ENCODE results near the gene ATP6V1B1. TPM values are rescaled to one million over a fixed set of nuclear protein-coding genes. Genes with fewer than 3 reads are reported as not detected.

The ATP6V1B1 gene
- total RNA-seq, 2 donors from 2014 or later, result not detected

DNA sequence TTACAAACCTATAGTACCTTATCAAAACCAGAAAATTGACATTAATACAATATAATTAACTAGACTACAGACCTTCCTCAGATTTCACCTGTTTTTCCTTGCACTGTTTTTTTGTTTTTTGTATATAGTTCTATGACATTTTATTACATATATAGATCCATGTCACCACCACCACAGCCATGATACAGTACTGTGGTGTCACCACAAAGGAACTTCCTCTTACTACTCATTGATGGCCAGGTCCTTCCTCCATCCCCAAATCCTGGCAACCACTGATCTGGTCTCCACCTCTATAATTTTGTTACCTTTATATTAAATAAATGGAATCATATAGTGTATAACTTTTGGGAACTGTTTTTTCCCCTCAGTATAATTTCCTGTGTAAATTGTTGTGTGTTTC, 19.4 kb upstream of the ATP6V1B1 start:
- DNase-seq, result no peak
- H3K27me3 Mint-ChIP-seq (ENCODE audit: insufficient read depth), result peaks cover 69% of the 10 kb centered on the region

GRCh38 chr2:70918016-70918415, 17.7 kb upstream of the ATP6V1B1 start:
- Histone ChIP-seq H3K9ac (ENCODE audit: extremely low read depth, low read length, poor library complexity, severe bottlenecking) (no peak overlapping the region), H3K9me3 (ENCODE audit: control insufficient read depth, low read length) (no peaks in the 10 kb centered on the region), H3K4me1 (ENCODE audit: control insufficient read depth, insufficient read depth, low read length) (no peaks in the 10 kb centered on the region), H3K27ac (ENCODE audit: low read depth, low read length) (no peak overlapping the region), H3K27me3 (ENCODE audit: control insufficient read depth, insufficient read depth, low read length, poor library complexity, severe bottlenecking) (peaks cover 42% of the 10 kb centered on the region), H3K36me3 (ENCODE audit: control insufficient read depth, insufficient read depth, low read length) (no peaks in the 10 kb centered on the region), H3K4me3 (ENCODE audit: low read length) (no peak overlapping the region)
- no peak for TF ChIP-seq CTCF (conservative IDR thresholded peaks at IDR 0.05)
- WGBS, 2 experiments (ENCODE audit: insufficient coverage in 1 of 2, insufficient read length in 1 of 2), result 50 to 54% methylated on average over 1 to 2 of the region's 2 CpGs
- no peaks in the 10 kb centered on the region for H3K9me3 Mint-ChIP-seq
- no peaks in the 10 kb centered on the region for H3K36me3 Mint-ChIP-seq (ENCODE audit: low read depth)
- H3K4me1 Mint-ChIP-seq, result peaks cover 11% of the 10 kb centered on the region
- H3K4me3 Mint-ChIP-seq, result no peak overlapping the region
- peaks cover 54% of the 10 kb centered on the region for H3K27me3 Mint-ChIP-seq (ENCODE audit: insufficient read depth)
- H3K27ac Mint-ChIP-seq, result no peak overlapping the region
- peak; percentile 29 for DNase-seq

More for the DNA sequence above, 19.4 kb upstream of the ATP6V1B1 start:
- H3K27ac Mint-ChIP-seq, result no peak overlapping the region
- Histone ChIP-seq H3K36me3 (ENCODE audit: control insufficient read depth, insufficient read depth, low read length) (no peaks in the 10 kb centered on the region), H3K4me1 (ENCODE audit: control insufficient read depth, insufficient read depth, low read length) (no peaks in the 10 kb centered on the region), H3K9ac (ENCODE audit: extremely low read depth, low read length, poor library complexity, severe bottlenecking) (no peak overlapping the region), H3K4me3 (ENCODE audit: low read length) (no peak overlapping the region), H3K9me3 (ENCODE audit: control insufficient read depth, low read length) (no peaks in the 10 kb centered on the region), H3K27ac (ENCODE audit: low read depth, low read length) (no peak overlapping the region), H3K27me3 (ENCODE audit: control insufficient read depth, insufficient read depth, low read length, poor library complexity, severe bottlenecking) (peaks cover 59% of the 10 kb centered on the region)
- H3K4me1 Mint-ChIP-seq, result no peaks in the 10 kb centered on the region
- H3K9me3 Mint-ChIP-seq, result no peaks in the 10 kb centered on the region
- H3K36me3 Mint-ChIP-seq (ENCODE audit: low read depth), result no peaks in the 10 kb centered on the region
- H3K4me3 Mint-ChIP-seq, result no peak overlapping the region
- TF ChIP-seq CTCF (conservative IDR thresholded peaks at IDR 0.05), result no peak

DNA sequence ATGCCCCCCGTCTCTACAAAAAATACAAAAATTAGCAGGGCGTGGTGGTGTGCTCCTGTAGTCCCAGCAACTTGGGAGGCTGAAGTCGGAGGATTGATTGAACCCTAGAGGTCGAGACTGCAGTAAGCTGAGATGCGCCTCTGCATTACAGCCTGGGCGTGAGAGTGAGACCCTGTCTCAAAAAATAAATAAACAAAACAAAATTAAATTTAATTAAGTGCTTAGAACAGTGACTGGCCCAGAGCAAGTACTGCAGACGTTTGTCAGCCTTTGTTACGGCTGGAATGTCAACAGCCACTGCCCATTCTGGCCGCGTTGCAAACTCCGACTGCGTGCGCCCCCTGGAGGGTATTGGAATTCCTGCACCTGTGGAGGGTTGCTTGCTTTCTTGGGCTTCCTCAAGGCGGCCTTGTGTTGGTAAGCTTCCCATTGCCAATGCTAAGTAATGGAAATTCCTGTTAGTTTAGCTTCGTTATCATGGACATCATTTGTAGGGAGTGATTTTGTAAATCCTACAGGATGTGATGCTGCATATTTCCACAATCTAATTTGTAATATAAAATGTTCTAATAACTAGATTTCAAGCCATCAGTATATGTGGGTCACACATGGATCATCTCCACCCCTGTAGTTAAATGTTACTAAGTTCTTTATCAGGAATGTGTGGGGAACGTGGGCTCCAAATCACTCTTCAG, 15.9 kb upstream of the ATP6V1B1 start:
- TF ChIP-seq CTCF (conservative IDR thresholded peaks at IDR 0.05), result peak; percentile 95
- Mint-ChIP-seq H3K4me3 (no peak overlapping the region), H3K27me3 (ENCODE audit: insufficient read depth) (peaks cover 46% of the 10 kb centered on the region), H3K4me1 (peaks cover 15% of the 10 kb centered on the region), H3K36me3 (ENCODE audit: low read depth) (no peaks in the 10 kb centered on the region), H3K9me3 (no peaks in the 10 kb centered on the region), H3K27ac (no peak overlapping the region)
- WGBS, 2 experiments (ENCODE audit: insufficient coverage in 1 of 2, insufficient read length in 1 of 2), result 32 to 38% methylated on average over 9 to 16 of the region's 16 CpGs
- no peaks in the 10 kb centered on the region for H3K36me3 ChIP-seq (ENCODE audit: control insufficient read depth, insufficient read depth, low read length)
- H3K27ac ChIP-seq (ENCODE audit: low read depth, low read length), result no peak overlapping the region
- H3K4me1 ChIP-seq (ENCODE audit: control insufficient read depth, insufficient read depth, low read length), result no peaks in the 10 kb centered on the region
- H3K9ac ChIP-seq (ENCODE audit: extremely low read depth, low read length, poor library complexity, severe bottlenecking), result no peak overlapping the region
- H3K9me3 ChIP-seq (ENCODE audit: control insufficient read depth, low read length), result no peaks in the 10 kb centered on the region
- H3K4me3 ChIP-seq (ENCODE audit: low read length), result no peak overlapping the region
- peaks cover 31% of the 10 kb centered on the region for H3K27me3 ChIP-seq (ENCODE audit: control insufficient read depth, insufficient read depth, low read length, poor library complexity, severe bottlenecking)
- DNase-seq, result peak; percentile 98
